ENCODE data around the gene ADAMTS9. TPM values are rescaled to one million over a fixed set of nuclear protein-coding genes. Genes with fewer than 3 reads are reported as not detected.
A peak's percentile ranks its signal among the peaks of the same experiment; 100 is the strongest.

The ADAMTS9 gene
- polyA plus RNA-seq, 2 of the 4 experiments (the other 2 are of a cell fraction) = 0.34 to 1.1 TPM

DNA sequence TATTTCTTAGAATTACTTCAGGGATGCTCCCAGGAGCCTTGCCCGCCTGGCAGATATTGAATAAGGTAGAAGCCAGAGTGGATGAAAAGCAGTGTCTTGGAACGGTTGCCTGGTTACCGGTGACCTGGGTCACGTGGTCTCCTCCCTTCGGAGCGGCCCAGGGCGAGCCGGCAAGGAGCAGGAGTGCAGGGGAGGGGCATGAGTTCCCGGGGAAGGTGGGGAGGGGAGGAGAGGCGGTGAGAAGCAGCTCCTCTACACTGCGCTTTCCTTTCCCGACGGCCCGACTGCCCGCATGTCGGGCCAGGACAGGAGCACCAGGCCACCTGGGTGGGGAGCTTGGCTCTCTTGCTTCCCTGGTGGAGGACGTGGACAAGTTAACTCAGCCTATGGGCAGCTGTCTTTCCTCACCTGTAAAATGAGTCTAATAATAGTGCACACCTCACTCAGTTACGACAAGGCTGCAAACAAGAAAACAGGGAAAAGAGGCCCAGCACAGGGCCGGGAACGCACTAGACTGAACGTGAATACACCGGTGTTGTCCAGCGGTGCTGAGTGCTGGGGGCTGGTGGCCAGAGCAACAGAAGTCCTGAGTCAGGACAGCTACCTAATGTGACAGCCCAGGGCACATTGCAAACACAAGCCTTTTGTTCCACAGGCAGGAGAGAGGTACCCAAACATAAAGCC, 198.3 kb downstream of the ADAMTS9 start:
- ChIA-PET POLR2A (no interaction called here), CTCF (no interaction called here)
- ATAC-seq (no peak), FAIRE-seq (no peak), DNase-seq (ENCODE audit: low read depth in 1 of 2, low spot score in 1 of 2) (no peak)
- Histone ChIP-seq H3K27ac (no peak overlapping the region), H3K4me3 (no peak overlapping the region), H3K9me3 (no peaks in the 10 kb centered on the region), H3K4me2 (no peak overlapping the region), H3K4me1 (no peaks in the 10 kb centered on the region)
- WGBS (ENCODE audit: missing lambda C conversion rate) = 77% methylated on average over 15 of the region's 23 CpGs
- TF ChIP-seq, protein P1, sequence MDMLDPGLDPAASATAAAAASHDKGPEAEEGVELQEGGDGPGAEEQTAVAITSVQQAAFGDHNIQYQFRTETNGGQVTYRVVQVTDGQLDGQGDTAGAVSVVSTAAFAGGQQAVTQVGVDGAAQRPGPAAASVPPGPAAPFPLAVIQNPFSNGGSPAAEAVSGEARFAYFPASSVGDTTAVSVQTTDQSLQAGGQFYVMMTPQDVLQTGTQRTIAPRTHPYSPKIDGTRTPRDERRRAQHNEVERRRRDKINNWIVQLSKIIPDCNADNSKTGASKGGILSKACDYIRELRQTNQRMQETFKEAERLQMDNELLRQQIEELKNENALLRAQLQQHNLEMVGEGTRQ (IDR thresholded peaks at IDR 0.05) = peak; percentile 44
- TF ChIP-seq EP300 (IDR thresholded peaks at IDR 0.05) = no peak

DNA sequence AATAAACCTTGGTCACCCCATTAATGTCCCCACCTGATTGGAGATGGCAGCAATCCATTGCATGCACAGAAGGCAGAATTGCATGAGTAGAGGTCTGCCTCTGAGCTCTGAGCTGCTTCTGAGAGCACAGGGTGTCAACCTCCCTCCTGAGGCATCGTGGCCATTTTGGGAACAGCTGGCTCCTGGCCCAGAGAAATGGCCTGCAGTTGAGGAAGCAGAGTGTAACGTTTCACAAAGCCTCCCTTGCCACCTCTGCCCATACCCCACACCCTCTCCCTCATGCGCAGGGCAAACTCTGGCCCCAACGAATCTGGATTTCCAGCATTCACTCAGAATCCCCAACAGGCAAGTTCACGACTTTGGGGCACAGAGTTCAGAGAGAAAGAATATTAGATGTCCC, 198.9 kb downstream of the ADAMTS9 start:
- POLR2A ChIA-PET = no interaction called here

DNA sequence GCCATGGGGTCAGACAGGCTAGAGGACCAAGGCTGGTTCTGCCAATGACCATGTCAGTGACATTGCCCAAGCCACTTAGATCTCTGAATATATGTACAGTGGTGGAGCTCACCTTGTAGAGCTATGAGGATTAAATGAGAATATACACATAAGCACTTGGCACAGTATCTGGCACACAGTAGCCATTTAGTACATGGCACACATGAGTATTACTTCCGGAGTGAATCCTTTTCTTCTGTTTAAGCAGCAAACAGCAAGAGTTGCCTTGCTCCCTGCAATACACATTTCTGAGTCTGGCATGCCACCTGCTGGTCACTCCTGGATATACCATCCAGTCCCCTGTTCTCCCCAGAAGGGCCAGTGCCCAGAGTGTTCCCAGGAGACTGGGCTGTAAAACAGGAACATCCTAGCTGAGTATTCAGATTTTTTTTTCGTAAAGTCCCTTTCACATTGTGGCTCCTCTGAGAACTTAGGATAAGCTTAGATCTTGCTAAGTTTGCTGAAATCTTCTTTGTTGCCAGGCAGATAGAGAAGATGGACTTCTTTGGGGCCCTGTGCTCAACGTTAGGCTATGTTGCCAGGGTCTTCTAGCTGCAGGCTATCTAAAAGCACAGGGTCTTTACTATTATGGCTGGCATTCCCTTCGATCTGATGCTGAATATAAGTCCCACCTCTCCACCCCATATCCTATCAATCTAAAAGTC, 203.4 kb downstream of the ADAMTS9 start:
- CTCF ChIA-PET = interaction anchor here (0.5 to 3.4 kb wide), 63 partner anchors 8 to 524 kb away, joined by 3 to 54 read pairs (median 4); partner anchors contain the start of genes PRICKLE2 and PSMD6
- Histone ChIP-seq H3K27ac (peak overlapping the region; percentile 63 to 74), H3K9me3 (no peaks in the 10 kb centered on the region), H3K4me3 (no peak overlapping the region), H3K4me2 (no peak overlapping the region), H3K4me1 (no peaks in the 10 kb centered on the region)
- POLR2A ChIA-PET = no interaction called here
- DNase-seq (ENCODE audit: low read depth in 1 of 2, low spot score in 1 of 2) (peak; percentile 51 to 75), ATAC-seq (peak; percentile 99), FAIRE-seq (peak; percentile 76)
- TF ChIP-seq TP53 (CRISPR knock-in tag; IDR thresholded peaks at IDR 0.05) (no peak), POLR2AphosphoS2 (conservative IDR thresholded peaks at IDR 0.05; ENCODE audit: low read length) (no peak), SMC3 (IDR thresholded peaks at IDR 0.05) (peak; percentile 91), RAD21 (conservative IDR thresholded peaks at IDR 0.05 in 1 of 2, IDR thresholded peaks at IDR 0.05 in 1 of 2) (peak; percentile 91 to 95)
- TF ChIP-seq, protein P2, sequence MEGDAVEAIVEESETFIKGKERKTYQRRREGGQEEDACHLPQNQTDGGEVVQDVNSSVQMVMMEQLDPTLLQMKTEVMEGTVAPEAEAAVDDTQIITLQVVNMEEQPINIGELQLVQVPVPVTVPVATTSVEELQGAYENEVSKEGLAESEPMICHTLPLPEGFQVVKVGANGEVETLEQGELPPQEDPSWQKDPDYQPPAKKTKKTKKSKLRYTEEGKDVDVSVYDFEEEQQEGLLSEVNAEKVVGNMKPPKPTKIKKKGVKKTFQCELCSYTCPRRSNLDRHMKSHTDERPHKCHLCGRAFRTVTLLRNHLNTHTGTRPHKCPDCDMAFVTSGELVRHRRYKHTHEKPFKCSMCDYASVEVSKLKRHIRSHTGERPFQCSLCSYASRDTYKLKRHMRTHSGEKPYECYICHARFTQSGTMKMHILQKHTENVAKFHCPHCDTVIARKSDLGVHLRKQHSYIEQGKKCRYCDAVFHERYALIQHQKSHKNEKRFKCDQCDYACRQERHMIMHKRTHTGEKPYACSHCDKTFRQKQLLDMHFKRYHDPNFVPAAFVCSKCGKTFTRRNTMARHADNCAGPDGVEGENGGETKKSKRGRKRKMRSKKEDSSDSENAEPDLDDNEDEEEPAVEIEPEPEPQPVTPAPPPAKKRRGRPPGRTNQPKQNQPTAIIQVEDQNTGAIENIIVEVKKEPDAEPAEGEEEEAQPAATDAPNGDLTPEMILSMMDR (IDR thresholded peaks at IDR 0.05) = peak; percentile 86
- TF ChIP-seq, protein P3, sequence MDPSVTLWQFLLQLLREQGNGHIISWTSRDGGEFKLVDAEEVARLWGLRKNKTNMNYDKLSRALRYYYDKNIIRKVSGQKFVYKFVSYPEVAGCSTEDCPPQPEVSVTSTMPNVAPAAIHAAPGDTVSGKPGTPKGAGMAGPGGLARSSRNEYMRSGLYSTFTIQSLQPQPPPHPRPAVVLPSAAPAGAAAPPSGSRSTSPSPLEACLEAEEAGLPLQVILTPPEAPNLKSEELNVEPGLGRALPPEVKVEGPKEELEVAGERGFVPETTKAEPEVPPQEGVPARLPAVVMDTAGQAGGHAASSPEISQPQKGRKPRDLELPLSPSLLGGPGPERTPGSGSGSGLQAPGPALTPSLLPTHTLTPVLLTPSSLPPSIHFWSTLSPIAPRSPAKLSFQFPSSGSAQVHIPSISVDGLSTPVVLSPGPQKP (IDR thresholded peaks at IDR 0.05; ENCODE audit: low read depth, low read length) = no peak
- WGBS (ENCODE audit: missing lambda C conversion rate) = 28% methylated on average over 4 of the region's 4 CpGs

More for the DNA sequence above, 198.9 kb downstream of the ADAMTS9 start:
- no peaks in the 10 kb centered on the region for H3K9me3 ChIP-seq
- CTCF ChIA-PET = no interaction called here
- TF ChIP-seq POLR2A (IDR thresholded peaks at IDR 0.05; ENCODE audit: low read length) = no peak
- TF ChIP-seq BHLHE40 (IDR thresholded peaks at IDR 0.05; ENCODE audit: low read depth, low read length) = no peak
- TF ChIP-seq ZFP36 (IDR thresholded peaks at IDR 0.05; ENCODE audit: borderline replicate concordance, partially characterized antibody) = no peak
- TF ChIP-seq, protein P4, sequence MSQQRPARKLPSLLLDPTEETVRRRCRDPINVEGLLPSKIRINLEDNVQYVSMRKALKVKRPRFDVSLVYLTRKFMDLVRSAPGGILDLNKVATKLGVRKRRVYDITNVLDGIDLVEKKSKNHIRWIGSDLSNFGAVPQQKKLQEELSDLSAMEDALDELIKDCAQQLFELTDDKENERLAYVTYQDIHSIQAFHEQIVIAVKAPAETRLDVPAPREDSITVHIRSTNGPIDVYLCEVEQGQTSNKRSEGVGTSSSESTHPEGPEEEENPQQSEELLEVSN (IDR thresholded peaks at IDR 0.05; ENCODE audit: borderline replicate concordance, low read depth) = no peak
- TF ChIP-seq RCOR1 (IDR thresholded peaks at IDR 0.05; ENCODE audit: low read depth, low read length) = no peak
- TF ChIP-seq HOXB13 (CRISPR knock-in tag; IDR thresholded peaks at IDR 0.05; ENCODE audit: low read depth) = no peak
- TF ChIP-seq SREBF2 (IDR thresholded peaks at IDR 0.05) = no peak
- DNase-seq (ENCODE audit: low read depth in 1 of 2, low spot score in 1 of 2) (no peak), ATAC-seq (no peak), FAIRE-seq (no peak)
- 54% methylated on average over 5 of the region's 5 CpGs for WGBS (ENCODE audit: missing lambda C conversion rate)
- no peak overlapping the region for H3K4me3 ChIP-seq
- no peaks in the 10 kb centered on the region for H3K4me1 ChIP-seq
- no peak overlapping the region for H3K27ac ChIP-seq
- no peak overlapping the region for H3K4me2 ChIP-seq
